Inferior parietal cortex (tissue), 1 donor: ENCODE data around the gene SEMA6B.

Source experiments
- DNase-seq: peaks from one replicate; pipeline ENCODE4 v3.0.0-alpha.2; 2016; ENCODE audit errors: extremely low spot score

The SEMA6B gene

GRCh38 chr19:4507804-4508203, 51.7 kb downstream of the SEMA6B start:
- no peak for DNase-seq

- no peak for DNase-seq
Measured at GRCh38 chr19:4507150-4507452, 52.4 kb downstream of the SEMA6B start.

- no peak for DNase-seq
Measured at GRCh38 chr19:4506449-4507149, 52.9 kb downstream of the SEMA6B start.

GRCh38 chr19:4505570-4506448, 53.7 kb downstream of the SEMA6B start:
- DNase-seq: no peak

- no peak for DNase-seq
Measured at GRCh38 chr19:4504891-4505569, 54.5 kb downstream of the SEMA6B start.

GRCh38 chr19:4504297-4504701, 55.2 kb downstream of the SEMA6B start:
- no peak for DNase-seq

- no peak for DNase-seq
Measured at GRCh38 chr19:4503825-4504170, 55.7 kb downstream of the SEMA6B start.

- no peak for DNase-seq
Measured at GRCh38 chr19:4503132-4503824, 56.2 kb downstream of the SEMA6B start.

- DNase-seq: no peak
Measured at GRCh38 chr19:4502282-4503131, 57.0 kb downstream of the SEMA6B start.

- no peak for DNase-seq
Measured at GRCh38 chr19:4501691-4502090, 57.8 kb downstream of the SEMA6B start.

- DNase-seq: no peak
Measured at GRCh38 chr19:4500841-4501591, 58.5 kb downstream of the SEMA6B start.

- no peak for DNase-seq
Measured at GRCh38 chr19:4499855-4500254, 59.6 kb downstream of the SEMA6B start.

- no peak for DNase-seq
Measured at GRCh38 chr19:4499318-4499717, 60.2 kb downstream of the SEMA6B start.

GRCh38 chr19:4498694-4499093, 60.8 kb downstream of the SEMA6B start:
- no peak for DNase-seq

- no peak for DNase-seq
Measured at GRCh38 chr19:4497770-4498389, 61.6 kb downstream of the SEMA6B start.

- no peak for DNase-seq
Measured at GRCh38 chr19:4496304-4496703, 63.2 kb downstream of the SEMA6B start.

- DNase-seq: no peak
Measured at GRCh38 chr19:4495471-4495870, 64.0 kb downstream of the SEMA6B start.

- DNase-seq: no peak
Measured at GRCh38 chr19:4494691-4495064, 64.8 kb downstream of the SEMA6B start.

- DNase-seq: no peak
Measured at GRCh38 chr19:4493929-4494690, 65.4 kb downstream of the SEMA6B start.
